K562 (cell line): ENCODE measurements around the gene MDC1. TPM values are rescaled to one million over a fixed set of nuclear protein-coding genes. Genes with fewer than 3 reads are reported as not detected.

ENCODE experiments used
- ARID4B ChIP-seq: sonication (generic); formaldehyde crosslinking; IDR thresholded peaks from 2 replicates; pipeline ENCODE4 v1.8.0; 2022; ENCODE audit warnings: mild to moderate bottlenecking, missing genetic modification reagents
- ATF1 ChIP-seq, 2 experiments: fragments of 450-650 bp in 1 of 2; IDR thresholded peaks; 2 replicates each; pipeline ENCODE4 v1.6.1; 2016; ENCODE audit warnings: missing compliant biosample characterization in 1 of 2, missing genetic modification characterization in 1 of 2
- ERF ChIP-seq: fragments of 450-650 bp; formaldehyde crosslinking; IDR thresholded peaks from 2 replicates; pipeline ENCODE4 v1.4.0; 2020; ENCODE audit warnings: mild to moderate bottlenecking, mixed read lengths
- HDAC2 ChIP-seq: fragments of 450-650 bp; IDR thresholded peaks from 2 replicates; pipeline ENCODE4 v1.6.1; 2016; ENCODE audit warnings: mild to moderate bottlenecking
- HOXB6 ChIP-seq: fragments of 250-450 bp; sonication (Bioruptor Pico); IDR thresholded peaks from 2 replicates; pipeline ENCODE4 v1.5.1; 2022; ENCODE audit warnings: mild to moderate bottlenecking, borderline replicate concordance
- IRF2 ChIP-seq: sonication (generic); formaldehyde crosslinking; IDR thresholded peaks from 2 replicates; pipeline ENCODE4 v1.8.1; 2022; ENCODE audit warnings: mild to moderate bottlenecking, missing genetic modification reagents
- IRF9 ChIP-seq: fragments of 450-650 bp; IDR thresholded peaks from 2 replicates; pipeline ENCODE4 v1.6.1; 2016; ENCODE audit warnings: missing biosample characterization, missing genetic modification characterization
- OTX1 ChIP-seq: fragments of 450-650 bp; formaldehyde crosslinking; IDR thresholded peaks from 2 replicates; pipeline ENCODE4 v1.4.0; 2022; ENCODE audit warnings: mild to moderate bottlenecking
- PHB2 ChIP-seq: fragments of 450-650 bp; IDR thresholded peaks from 2 replicates; pipeline ENCODE4 v1.6.1; 2017; ENCODE audit warnings: low read depth
- PHTF2 ChIP-seq: fragments of 250-450 bp; sonication (Bioruptor Pico); IDR thresholded peaks from 2 replicates; pipeline ENCODE4 v1.5.0; 2021; ENCODE audit warnings: mild to moderate bottlenecking
- SETDB1 ChIP-seq: IDR thresholded peaks from one replicate; pipeline ENCODE4 v1.6.1; 2012; ENCODE audit warnings: low read length, control low read depth, inconsistent platforms
- TAF9B ChIP-seq: fragments of 450-650 bp; IDR thresholded peaks from 2 replicates; pipeline ENCODE4 v1.6.1; 2018; ENCODE audit warnings: mild to moderate bottlenecking; ENCODE audit not compliant: partially characterized antibody
- TFAP4 ChIP-seq: sonication (generic); formaldehyde crosslinking; IDR thresholded peaks from 2 replicates; pipeline ENCODE4 v1.8.0; 2022; ENCODE audit warnings: missing genetic modification reagents, mild to moderate bottlenecking, moderate library complexity, borderline replicate concordance
- ZBTB33 ChIP-seq: sonication (generic); formaldehyde crosslinking; IDR thresholded peaks from 2 replicates; pipeline ENCODE4 v1.8.1; 2023; ENCODE audit warnings: mild to moderate bottlenecking, missing genetic modification reagents
- ZZZ3 ChIP-seq: fragments of 450-650 bp; IDR thresholded peaks from 2 replicates; pipeline ENCODE4 v1.6.1; 2016; ENCODE audit warnings: antibody characterized with exemption, mild to moderate bottlenecking, moderate library complexity
- polyA plus RNA-seq, 8 experiments: library from polyadenylated mRNA; depleted of rRNA in 4 of 8; stranded (reverse) in 5 of 8; unstranded in 3 of 8; fragments of >200 nt; fragmentation: Nextera tagmentation in 2 of 8; fragmentation: Illumina TruSeq in 1 of 8; extraction: Ambion mirVana in 2 of 8; extraction: Trizol in 1 of 8; gene quantifications; 2 replicates each; pipeline versions ENCODE4 v1.2.1 to v1.2.3, GENCODE V29; 2011 to 2014; ENCODE audit warnings: inconsistent platforms in 1 of 8, missing spikeins in 1 of 8
- total RNA-seq, 7 experiments: library from RNA; depleted of rRNA in 6 of 7; stranded (reverse); fragments of >200 nt in 6 of 7; fragmentation: Illumina TruSeq in 2 of 7; extraction: Trizol in 2 of 7; gene quantifications; 2 replicates each; pipeline versions ENCODE4 v1.2.1 to v1.2.3, GENCODE V29; 2011 to 2021; ENCODE audit warnings: low replicate concordance in 1 of 7

MDC1 gene
- total and polyA plus RNA-seq, 9 of the 15 experiments (the other 6 are each of a cell fraction or from before 2014, with no cell fraction given) = 8.2 to 114 (median 20.0) TPM

GRCh38 chr6:30725713-30726505, 8.8 kb upstream of the MDC1 start (continued):
- peak; percentile 61 for TF ChIP-seq TFAP4 (CRISPR knock-in tag)
- peak; percentile 75; the same call in 1 of the 2 replicates for TF ChIP-seq HOXB6
- TF ChIP-seq TAF9B = no peak
- peak; percentile 95 for TF ChIP-seq OTX1 (CRISPR knock-in tag)
- no peak for TF ChIP-seq ATF1 (CRISPR knock-in tag; IDR thresholded peaks at IDR 0.05)
- TF ChIP-seq ATF1 (tag; IDR thresholded peaks at IDR 0.05) = no peak
- no peak for TF ChIP-seq HDAC2
- no peak for TF ChIP-seq PHB2
- TF ChIP-seq SETDB1 = no peak
- no peak for TF ChIP-seq IRF2
- no peak for TF ChIP-seq ZZZ3
- TF ChIP-seq ERF (CRISPR knock-in tag) = peak; percentile 96
- peak; percentile 12; the same call in 1 of the 2 replicates for TF ChIP-seq PHTF2 (CRISPR knock-in tag)
- TF ChIP-seq IRF9 (tag) = no peak
- 0 out of 2 replicates have a peak, but pooled peaks have one; percentile 10 for TF ChIP-seq ZBTB33
- peak; percentile 50; the same call in 1 of the 2 replicates for TF ChIP-seq ARID4B
